HFF-Myc (cell line): ENCODE measurements around the gene SPARCL1.

Experiments
- DNase-seq: peaks from one replicate; pipeline ENCODE4 v3.0.0-alpha.2; 2011; ENCODE audit warnings: low read depth; ENCODE audit errors: extremely low read depth
- H3K4me3 ChIP-seq: replicated peaks from 2 replicates; pipeline ENCODE4 v1.5.1; 2011; ENCODE audit warnings: low read depth, mild to moderate bottlenecking, control low read depth, low read length
- TF ChIP-seq, protein P1 (sequence below): IDR thresholded peaks from 2 replicates; pipeline ENCODE4 v1.5.1; 2012; ENCODE audit warnings: mild to moderate bottlenecking, low read depth, low read length, control low read depth; ENCODE audit errors: missing control alignments

The SPARCL1 gene

DNA sequence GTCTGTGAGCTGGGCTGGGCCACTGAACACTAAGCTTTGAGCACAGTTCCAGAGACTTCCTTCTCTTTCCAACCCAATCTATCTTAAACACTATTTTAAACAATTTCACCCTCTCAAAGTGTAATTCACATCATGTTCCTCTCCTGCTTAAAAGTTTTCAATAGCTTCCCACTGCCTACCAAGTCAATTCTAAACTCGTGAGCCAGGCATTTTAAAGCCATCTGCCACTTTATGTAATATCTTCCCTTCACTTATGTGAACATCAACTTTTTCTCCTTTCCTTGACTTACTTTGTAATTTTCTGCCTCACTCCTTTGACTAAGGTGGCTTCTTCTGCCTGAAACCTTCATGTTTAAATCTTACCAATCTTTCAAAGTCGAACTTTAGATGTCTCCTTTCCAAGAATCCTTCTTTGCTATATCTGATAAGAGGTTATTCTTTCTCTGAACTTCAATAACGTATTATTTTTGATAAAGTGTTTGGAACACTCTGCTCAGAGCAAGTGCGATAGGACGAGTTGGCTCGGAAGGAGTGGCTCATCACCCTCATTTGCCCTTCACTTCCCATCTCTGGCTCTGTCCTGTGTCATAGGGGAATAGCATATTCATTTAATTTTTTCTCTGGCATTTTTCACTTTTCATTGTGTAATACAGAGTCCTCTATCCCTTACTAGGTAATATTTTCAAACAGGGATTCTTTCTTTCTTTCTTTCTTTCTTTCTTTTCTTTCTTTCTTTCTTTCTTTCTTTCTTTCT, 13.0 kb upstream of the SPARCL1 start:
- TF ChIP-seq, protein P1, sequence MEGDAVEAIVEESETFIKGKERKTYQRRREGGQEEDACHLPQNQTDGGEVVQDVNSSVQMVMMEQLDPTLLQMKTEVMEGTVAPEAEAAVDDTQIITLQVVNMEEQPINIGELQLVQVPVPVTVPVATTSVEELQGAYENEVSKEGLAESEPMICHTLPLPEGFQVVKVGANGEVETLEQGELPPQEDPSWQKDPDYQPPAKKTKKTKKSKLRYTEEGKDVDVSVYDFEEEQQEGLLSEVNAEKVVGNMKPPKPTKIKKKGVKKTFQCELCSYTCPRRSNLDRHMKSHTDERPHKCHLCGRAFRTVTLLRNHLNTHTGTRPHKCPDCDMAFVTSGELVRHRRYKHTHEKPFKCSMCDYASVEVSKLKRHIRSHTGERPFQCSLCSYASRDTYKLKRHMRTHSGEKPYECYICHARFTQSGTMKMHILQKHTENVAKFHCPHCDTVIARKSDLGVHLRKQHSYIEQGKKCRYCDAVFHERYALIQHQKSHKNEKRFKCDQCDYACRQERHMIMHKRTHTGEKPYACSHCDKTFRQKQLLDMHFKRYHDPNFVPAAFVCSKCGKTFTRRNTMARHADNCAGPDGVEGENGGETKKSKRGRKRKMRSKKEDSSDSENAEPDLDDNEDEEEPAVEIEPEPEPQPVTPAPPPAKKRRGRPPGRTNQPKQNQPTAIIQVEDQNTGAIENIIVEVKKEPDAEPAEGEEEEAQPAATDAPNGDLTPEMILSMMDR = no peak
- H3K4me3 ChIP-seq = no peak overlapping the region
- DNase-seq = no peak

DNA sequence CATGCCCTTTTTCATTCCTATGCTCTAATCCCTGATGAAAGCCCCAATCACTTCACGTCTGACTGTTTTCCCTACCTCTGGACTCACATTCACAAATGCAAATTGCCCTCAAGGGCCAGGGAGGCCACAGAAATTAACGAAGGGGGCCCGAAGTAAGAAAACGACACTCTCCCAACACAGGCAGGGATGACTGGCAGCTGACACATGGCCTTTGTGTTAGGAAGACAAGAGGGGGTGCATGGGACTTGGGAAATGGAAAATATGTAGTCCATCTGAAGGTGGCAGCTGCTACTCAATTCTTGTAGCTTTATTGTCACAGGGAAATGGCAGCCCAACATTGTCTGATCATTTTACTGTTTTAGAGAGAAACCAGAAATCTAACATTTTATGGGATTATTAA, 12.3 kb upstream of the SPARCL1 start:
- TF ChIP-seq, protein P1 = no peak
- no peak overlapping the region for H3K4me3 ChIP-seq
- no peak for DNase-seq

DNA sequence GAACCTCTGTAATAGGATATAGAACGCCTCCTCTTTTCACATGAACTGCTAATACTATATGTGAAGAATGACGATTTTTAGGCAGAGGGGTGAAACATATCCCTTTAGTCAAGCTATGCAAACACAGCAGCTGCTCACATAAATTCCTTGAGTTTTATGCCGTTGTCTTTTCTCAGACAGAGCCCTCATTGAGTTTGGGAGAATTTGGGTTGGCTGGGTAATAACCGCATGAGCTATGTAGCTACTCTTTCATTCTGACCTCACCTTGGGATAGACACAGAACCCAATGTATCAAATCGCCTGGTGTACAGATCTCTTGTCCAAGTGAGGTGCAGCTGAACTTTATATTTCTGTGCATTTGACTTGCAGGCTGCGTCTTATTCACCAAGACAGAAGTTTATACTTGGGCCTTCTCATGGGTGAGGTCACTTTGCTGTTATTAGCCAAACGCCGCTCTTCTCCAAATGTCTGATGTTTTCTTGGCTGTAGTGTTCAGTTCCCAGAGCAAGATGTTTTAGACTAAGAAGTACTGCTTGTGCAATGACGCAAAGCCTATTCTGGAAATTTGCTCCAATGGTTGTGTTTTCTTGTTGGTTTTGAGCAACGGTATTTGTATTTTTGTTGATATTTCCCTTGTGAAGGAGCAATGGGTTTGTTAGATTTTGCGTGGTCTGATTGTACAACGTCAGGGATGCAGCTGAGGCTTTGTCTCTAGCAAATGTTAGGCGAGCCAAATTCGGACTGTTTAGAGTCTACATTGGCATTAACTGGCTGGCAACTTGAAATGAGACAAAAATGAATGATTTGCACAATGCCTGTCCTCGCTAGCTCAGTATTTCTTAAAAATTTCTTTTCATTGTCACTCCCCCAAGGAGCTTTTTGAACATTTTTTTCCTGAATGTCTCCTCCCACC, 11.2 kb upstream of the SPARCL1 start:
- H3K4me3 ChIP-seq = no peak overlapping the region
- no peak for DNase-seq
- TF ChIP-seq, protein P1 = no peak

DNA sequence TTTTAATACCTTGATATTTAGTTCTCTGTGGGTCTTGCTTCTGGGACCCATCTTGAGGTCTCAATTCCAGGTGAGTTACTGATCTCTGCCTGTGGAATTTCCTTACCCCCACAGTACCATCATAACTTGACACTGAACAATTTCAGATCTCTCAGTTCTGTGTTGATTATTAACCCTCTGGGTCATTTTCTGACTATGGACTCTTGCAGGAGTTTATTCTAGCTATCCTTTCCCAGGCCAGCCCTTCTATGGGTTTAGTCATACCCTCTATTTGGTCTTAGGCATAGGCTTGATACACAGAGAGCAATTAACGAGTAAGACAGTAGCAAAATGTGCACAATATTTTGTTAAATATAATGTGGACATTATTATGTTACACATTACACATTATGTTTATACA, 3.7 kb upstream of the SPARCL1 start:
- TF ChIP-seq, protein P1 = no peak
- no peak overlapping the region for H3K4me3 ChIP-seq
- no peak for DNase-seq

DNA sequence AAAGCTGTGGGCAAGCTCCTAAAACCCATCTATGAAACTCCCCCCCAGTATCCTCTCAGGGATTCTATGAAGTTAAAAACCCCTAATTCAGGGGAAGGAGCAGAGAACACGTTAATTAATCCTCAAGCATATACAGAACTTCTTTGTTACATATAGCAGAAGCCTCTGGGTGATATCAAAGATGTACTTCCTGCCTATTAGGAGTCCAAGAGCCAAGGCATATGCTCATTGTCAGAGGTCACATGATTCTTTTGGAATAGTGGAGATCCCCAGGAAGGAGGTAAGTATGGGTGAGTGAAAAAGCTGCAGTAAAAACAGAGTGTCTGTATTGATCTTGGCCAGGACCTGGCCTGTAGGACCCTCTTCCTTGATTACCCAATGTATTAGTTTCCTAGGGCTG, 2.9 kb upstream of the SPARCL1 start:
- no peak overlapping the region for H3K4me3 ChIP-seq
- DNase-seq = no peak
- TF ChIP-seq, protein P1 = no peak

DNA sequence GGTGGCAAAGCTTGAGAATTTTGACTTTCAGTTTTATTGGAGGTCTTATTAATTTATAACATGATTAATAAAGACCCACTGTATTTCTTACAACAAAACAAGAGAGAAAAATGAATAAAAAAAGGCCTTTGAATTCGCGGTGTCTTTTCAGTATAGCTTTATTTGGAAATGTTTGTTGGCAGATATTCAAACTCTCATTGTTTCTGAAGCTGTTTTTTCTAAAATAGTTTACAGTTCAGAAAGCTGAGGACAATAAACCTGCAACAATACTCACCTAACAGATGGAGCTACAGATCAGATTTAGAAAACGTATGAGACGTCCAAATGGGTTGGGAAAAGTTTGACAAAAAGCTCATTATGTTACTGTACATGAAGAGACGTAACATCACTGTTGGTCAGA, 2.4 kb upstream of the SPARCL1 start:
- TF ChIP-seq, protein P1 = no peak
- DNase-seq = no peak
- no peak overlapping the region for H3K4me3 ChIP-seq
